NOMO-1 treated with dmso at 0.1 percent for 144 hours (cell line): ENCODE data around the gene LMCD1.
"Not testable (repeated sequence)": the region's sequence is repeated elsewhere in the genome, so short reads cannot be mapped to it uniquely, and the experiment has no call there.

Experiments used
- DNase-seq: peaks from one replicate; lab custom pipeline; 2025; ENCODE audit not compliant: unreplicated experiment; lab: John Stamatoyannopoulos, UW

The LMCD1 gene

DNA sequence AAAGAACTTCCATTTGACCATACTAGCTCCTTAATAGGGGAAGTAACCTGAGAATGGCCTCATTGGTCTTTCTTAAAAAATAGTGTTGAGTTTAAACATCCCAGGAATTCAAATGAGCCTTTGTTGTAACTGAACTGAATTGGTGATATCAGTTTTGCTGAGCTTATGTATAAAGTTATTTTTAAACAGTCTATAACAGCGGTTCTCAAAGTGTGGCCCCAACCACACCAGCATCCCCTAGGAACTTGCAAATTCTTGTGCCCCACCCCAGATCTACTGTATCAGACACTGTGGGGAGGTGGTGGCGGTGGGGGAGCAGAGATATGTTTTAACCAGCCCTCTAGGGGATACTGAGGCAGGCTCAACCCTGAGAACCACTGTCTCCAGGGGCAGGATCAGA lies 57.0 kb downstream of the LMCD1 start:
- DNase-seq, result no peak

GRCh38 chr3:8559351-8559750 lies 57.7 kb downstream of the LMCD1 start:
- DNase-seq, result no peak

DNA sequence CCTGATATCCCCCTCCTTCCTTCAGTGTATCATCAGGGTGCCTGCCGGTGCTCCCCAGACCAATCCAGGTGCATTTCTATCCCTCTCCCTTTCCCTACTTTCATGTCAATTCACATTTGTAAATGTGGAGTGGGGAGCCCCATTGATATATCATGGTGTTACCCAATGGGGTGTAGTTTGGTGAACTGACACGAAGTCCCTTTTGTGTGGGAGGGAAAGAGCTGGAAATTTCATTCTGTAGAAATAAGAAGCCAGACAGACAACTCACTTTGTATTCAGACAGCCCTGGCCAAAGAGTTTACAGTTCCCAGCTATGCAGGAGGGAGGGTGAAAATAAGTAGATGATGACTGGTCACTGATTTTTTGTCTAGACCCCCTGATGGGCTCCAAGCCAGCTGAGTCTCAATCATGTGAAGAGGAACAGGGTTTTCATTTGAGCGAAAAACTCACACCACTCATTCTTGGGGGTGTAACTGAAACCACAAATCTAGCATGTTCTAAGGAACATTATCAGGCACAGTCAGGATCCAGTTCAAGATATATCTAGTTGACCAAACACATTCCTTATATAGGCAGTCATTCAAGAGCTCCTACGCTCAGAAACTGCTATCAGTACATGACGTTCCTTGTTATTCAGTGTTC lies 58.9 kb downstream of the LMCD1 start:
- no peak for DNase-seq

DNA sequence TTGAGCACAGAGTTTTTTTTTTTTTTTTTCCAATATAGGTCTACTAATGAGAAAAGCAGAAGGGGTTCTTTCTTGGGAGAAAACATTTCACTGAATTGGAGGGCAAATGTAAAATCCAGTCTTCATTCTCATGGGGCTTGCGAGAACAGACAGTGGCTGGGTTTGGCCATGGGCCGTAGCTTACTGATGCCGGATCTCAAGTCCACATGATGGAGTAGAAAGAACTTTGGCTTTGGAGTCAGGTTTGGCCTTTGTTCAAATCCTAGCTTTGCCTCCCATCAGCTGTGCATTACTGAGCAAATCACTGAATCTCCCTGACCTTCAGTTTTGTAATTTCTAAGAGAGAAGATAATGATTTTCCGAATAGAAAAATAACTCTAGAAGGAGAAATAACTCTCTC lies 59.7 kb downstream of the LMCD1 start:
- DNase-seq, result no peak

- no peak for DNase-seq
Observed at GRCh38 chr3:8562081-8562595, 60.5 kb downstream of the LMCD1 start.

DNA sequence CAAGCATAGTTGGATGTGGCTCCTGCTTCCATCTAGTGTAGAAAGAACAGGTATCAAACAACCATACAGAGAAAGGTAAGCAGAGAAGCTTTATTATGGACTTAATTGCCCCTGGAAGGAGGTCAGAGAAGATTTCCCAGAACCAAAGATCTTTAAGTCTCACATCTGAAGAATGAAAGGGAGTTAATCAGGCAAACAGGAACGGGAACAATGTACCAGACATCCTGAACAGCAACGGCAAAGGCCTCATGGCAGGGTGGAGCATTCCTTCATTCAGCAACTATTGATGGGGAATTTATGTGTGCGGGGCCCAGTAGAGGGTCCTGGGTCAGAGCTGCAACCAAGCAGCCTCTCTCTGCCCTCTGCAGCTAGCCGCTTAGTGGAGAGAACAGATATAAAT lies 61.5 kb downstream of the LMCD1 start:
- no peak for DNase-seq

GRCh38 chr3:8563597-8563996 lies 62.0 kb downstream of the LMCD1 start:
- DNase-seq, result no peak

GRCh38 chr3:8565376-8565775 lies 63.8 kb downstream of the LMCD1 start:
- DNase-seq, result no peak

DNA sequence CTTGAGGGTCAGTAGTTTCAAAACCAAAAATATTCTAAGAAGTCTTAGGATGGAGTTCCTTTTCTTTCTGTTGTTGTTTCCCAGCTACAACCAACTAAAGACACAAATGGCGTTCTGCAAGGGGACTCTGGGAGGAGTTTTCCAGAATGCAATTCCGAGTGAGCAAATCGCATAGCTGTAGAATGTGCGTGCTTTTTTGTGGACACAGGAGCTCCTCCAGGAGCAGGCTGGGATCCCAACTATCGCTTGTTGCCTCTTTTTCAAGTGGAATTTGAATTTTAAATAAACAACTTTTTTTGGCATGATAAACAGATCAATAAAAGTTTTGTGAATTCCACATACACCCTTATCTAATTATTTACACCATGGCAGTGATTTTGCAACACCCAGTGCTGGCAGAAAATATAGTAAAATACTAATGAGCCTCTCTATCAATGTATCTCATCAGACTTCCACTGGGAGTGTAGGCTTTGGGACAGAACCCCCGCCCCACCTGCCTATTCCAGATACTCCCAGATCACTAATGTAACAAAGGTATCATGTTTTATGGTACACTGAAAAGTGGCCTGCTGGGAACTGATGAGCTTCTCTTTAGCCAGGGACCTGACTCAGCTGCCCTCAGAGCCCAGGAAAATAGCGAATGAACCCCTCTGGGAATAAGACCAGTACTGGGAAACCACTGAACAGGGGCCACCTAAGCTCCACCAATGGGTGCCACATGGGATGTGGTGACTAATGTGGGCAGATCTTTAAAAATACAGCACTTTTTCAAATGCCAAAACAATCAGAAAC lies 66.4 kb downstream of the LMCD1 start:
- no peak for DNase-seq

DNA sequence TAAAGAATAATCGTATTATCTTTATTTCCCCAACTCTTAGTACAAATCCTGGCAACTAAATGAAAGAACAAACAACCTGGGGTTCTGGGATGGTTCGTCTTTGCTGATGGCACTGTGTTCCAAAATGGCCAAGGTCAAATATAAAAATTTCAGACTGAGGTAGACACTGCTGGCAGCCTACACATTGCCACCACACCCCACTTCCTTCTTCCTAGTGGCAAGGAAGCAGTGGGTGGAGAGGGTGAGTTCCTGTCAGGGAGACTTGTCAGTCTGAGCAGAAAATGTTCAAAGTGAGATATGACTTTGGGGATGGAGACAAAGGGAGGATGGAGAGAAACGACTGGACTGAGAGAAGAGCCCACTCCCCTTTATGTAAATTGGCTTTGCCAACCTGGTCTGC lies 69.6 kb downstream of the LMCD1 start:
- no peak for DNase-seq

- no peak for DNase-seq
Observed at GRCh38 chr3:8573342-8573926, 71.8 kb downstream of the LMCD1 start.

- DNase-seq, result no peak
Observed at GRCh38 chr3:8574040-8574669, 72.5 kb downstream of the LMCD1 start.

DNA sequence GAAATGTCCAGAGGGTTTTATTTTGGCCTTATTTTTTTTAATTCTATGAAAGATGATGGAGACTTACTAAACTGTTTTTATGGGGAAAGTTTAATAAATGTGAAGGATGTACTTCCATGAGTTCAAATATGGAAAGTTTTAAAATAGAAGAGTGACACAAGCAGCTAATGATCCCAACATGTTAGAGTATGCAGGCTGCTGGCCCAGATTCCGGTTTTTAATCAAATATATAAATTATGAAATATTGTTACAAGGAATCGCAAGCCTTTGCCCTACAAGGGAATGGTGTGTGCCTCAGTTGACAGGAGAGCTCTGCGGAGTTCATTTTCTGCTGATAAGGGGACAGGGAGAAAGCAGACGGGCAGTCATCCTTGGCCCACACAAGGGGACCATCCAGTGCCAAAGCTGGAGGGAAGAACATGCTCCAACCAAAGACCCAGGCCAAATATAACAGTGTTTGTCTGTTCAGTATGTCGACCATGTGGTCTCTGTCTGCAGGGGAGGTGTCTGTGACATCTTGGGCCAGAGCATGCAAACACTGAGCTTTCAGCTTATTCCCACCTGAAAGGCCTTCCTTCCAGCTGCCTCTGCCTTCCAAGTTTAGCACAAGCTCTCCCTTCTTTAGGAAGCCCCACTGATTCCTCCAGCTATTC lies 73.2 kb downstream of the LMCD1 start:
- no peak for DNase-seq

DNA sequence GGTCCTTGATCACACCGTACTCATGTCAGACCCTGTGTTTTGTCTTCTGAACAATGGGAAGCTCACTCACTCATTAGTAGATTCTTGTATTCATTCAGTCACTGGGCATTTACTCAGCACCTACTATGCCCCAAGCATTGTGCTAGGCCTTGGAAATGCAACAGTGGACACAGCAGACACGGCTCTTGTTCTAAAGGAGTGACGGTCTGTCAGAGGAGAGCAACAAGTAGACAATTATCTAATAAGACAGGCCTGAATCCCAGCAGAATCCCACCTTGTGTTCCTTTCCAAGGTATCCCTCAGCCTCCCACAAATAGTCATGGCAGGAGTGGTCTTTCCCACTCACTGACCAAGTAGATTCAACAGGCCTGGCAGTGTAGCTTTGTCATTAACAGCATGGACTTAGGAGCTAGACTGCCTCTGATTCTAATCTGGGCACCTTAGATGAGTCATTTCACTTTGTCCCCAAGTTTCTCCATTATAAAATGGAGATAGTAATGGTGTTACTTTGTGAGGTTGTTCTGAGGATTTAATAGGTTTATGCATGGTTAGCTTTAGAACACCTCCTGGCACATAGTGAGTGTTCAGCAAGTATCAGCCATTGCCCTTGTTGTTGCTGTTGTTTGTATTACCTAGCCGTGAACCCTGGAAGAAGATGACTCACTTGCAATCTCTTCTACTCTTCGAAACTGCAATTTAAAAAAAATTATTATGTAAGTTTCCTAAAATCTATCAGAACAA lies 73.9 kb downstream of the LMCD1 start:
- DNase-seq, result no peak

DNA sequence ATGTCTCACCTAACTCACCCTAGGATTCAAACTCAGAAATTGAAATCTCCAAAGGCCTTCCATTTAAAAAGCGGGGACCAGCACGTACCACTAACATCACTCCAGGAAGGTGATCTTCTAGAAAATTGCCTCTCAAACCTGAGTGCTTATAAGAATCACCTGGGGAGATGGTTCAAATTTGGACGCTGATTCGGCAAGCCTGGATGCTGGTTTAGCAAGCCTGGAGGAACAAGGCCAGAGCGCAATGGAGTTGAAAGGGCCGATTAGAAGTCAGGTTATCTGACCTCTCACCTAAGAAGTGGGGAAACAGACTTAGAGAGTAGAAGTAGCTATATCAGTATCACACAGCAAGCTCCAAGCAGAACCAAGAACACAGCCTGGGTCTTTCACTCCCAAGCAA lies 74.8 kb downstream of the LMCD1 start:
- DNase-seq, result no peak

- DNase-seq, result no peak
Observed at GRCh38 chr3:8576841-8577571, 75.4 kb downstream of the LMCD1 start.

GRCh38 chr3:8578282-8578681 lies 76.7 kb downstream of the LMCD1 start:
- DNase-seq, result no peak

- DNase-seq, result no peak
Observed at GRCh38 chr3:8579096-8579495, 77.5 kb downstream of the LMCD1 start.

DNA sequence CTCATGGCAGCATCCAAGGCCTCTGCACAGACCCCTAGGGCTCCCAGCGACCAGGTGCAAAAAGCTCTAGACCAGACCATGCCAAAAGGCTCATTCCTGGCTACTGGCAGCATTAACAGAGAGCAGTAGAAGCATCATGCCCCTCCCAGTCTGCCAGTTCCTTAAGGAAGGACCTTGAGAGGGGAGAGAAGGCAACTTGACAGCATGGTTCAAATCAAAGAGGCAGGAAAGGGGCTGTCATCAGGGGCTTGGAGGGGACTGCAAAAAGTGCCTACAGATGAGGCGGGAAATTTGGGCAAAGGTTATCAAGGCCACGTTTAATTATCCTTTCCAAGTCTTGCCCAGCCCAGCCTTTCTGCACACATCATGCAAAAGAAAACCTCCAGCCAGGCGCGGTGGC lies 78.3 kb downstream of the LMCD1 start:
- DNase-seq, result no peak

DNA sequence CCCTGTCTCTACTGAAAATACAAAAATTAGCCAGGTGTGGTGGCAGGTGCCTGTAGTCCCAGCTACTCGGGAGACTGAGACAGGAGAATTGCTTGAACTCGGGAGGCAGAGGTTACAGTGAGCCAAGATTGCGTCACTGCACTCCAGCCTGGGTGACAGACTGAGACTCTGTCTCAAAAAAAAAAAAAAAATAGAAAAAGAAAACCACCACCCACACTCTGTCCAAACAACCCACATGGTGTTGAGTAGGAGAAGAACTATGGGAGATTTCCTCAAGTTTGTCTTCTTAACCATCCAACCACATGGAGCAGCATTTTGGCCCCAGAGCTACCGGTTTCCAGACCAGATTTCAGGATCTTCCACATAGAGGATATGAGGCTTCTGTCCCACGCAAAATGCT lies 78.8 kb downstream of the LMCD1 start:
- DNase-seq, result not testable (repeated sequence)
